ENCODE data around the gene OR11H7.
"Not testable (repeated sequence)": the region's sequence is repeated elsewhere in the genome, so short reads cannot be mapped to it uniquely, and the experiment has no call there.

GRCh38 chr14:20195170-20195569 is 33.6 kb upstream of the OR11H7 start:
- TF ChIP-seq CTCF (IDR thresholded peaks at IDR 0.05); POLR2A (IDR thresholded peaks at IDR 0.05; ENCODE audit: low read depth); POLR2AphosphoS5 (IDR thresholded peaks at IDR 0.05): not testable (repeated sequence)
